Psoas muscle (tissue), 8 donors: ENCODE data around the gene FSIP2. TPM values are rescaled to one million over a fixed set of nuclear protein-coding genes. Genes with fewer than 3 reads are reported as not detected.
"Not testable (repeated sequence)": the region's sequence is repeated elsewhere in the genome, so short reads cannot be mapped to it uniquely, and the experiment has no call there.

Experiments
- ATAC-seq, 4 donors: fragments of 200-7000 bp; cut with Tn5 transposase; one replicate each; pipeline ENCODE4 v1.9.1; 2020; ENCODE audit warnings: moderate library complexity in 3 of 4, mild to moderate bottlenecking in 2 of 4
- DNase-seq, 2 donors: peaks; one replicate each; pipeline ENCODE4 v3.0.0-alpha.2; 2020
- H3K27ac ChIP-seq: fragments of 200-600 bp; one replicate; pipeline ENCODE4 v1.8.0; 2022
- H3K27me3 ChIP-seq, 3 donors: fragments of 200-600 bp in 1 of 3; one replicate each; pipeline versions ENCODE4 v1.6.1 to v1.8.0; 2013 to 2022; ENCODE audit warnings: low read length in 2 of 3, mild to moderate bottlenecking in 2 of 3, moderate library complexity in 1 of 3; ENCODE audit not compliant: insufficient read depth in 3 of 3
- H3K36me3 ChIP-seq, 2 donors: fragments of 200-600 bp in 1 of 2; one replicate each; pipeline versions ENCODE4 v1.6.1 to v1.8.0; 2013 to 2022; ENCODE audit warnings: low read depth in 1 of 2, mild to moderate bottlenecking in 1 of 2, moderate library complexity in 1 of 2; ENCODE audit not compliant: insufficient read depth in 1 of 2
- H3K4me1 ChIP-seq: fragments of 200-600 bp; one replicate; pipeline ENCODE4 v1.8.0; 2022
- H3K4me3 ChIP-seq: fragments of 200-600 bp; one replicate; pipeline ENCODE4 v1.8.0; 2022; ENCODE audit warnings: mild to moderate bottlenecking
- H3K9me3 ChIP-seq: fragments of 200-600 bp; one replicate; pipeline ENCODE4 v1.8.0; 2022
- CTCF ChIP-seq: fragments of 200-600 bp; IDR thresholded peaks from one replicate; pipeline ENCODE4 v1.8.0; 2022; ENCODE audit warnings: antibody characterized with exemption
- WGBS, 3 donors: extraction: QIAGEN DNeasy Blood & Tissue Kit; methylation state at CpG; one replicate each; pipeline versions ENCODE4 v1.1.6 to v1.1.7; 2013; 5-methylcytosine and 5-hydroxymethylcytosine counted together
- intact Hi-C, 2 donors: fragments of 100-400 bp; cut with DNase I; formaldehyde crosslinking; loops; one replicate each; pipeline versions ENCODE4 v1.11.0 to v1.14.2; 2022
- polyA plus RNA-seq, 3 donors: library from polyadenylated mRNA; stranded (reverse); fragments of 200-250 nt; gene quantifications; one replicate each; pipeline ENCODE4 v1.2.3, GENCODE V29; 2013
- total RNA-seq, 4 donors: library from RNA; stranded (reverse); fragmentation: NEBNext Ultra II Directional in 2 of 4; extraction: Animal tissue kit (Norgen Biotek cat#: 25700) in 2 of 4; gene quantifications; one replicate each; pipeline versions ENCODE4 v1.2.1 to v1.2.4, GENCODE V29; 2021 to 2023
- donor health status: healthy with polysubstance abuse.
- donor health status: DM: no; HTN: no; CAD: no; lungs with moderate emphysema.
- donor health status: Bipolar disorder and iron deficiency.
- donor health status: healthy.
- donor health status: DM: yes; HTN: yes; CAD: no.
- donor health status: DM: no; HTN: no; CAD: no.
- donor health status: DM: no; HTN: no; CAD: no.
- donor health status: DM: yes; HTN: yes; CAD: no.

The FSIP2 gene
- total and polyA plus RNA-seq, 7 donors = 0.01 to 0.34 (median 0.06) TPM; not detected in 1

GRCh38 chr2:185859506-185859905 is 120.9 kb downstream of the FSIP2 start:
- no peak for TF ChIP-seq CTCF

GRCh38 chr2:185860321-185860720 is 121.7 kb downstream of the FSIP2 start:
- ATAC-seq = no peak
- intact Hi-C loops = no loop called here
- DNase-seq = no peak
- 81 to 84% (median 82%) methylated on average over 1 of the region's 1 CpG for WGBS, 3 donors
- Histone ChIP-seq H3K9me3 (no peaks in the 10 kb centered on the region), H3K4me3 (no peak overlapping the region), H3K27ac (no peak overlapping the region), H3K27me3 (no peaks in the 10 kb centered on the region), H3K36me3 (no peaks in the 10 kb centered on the region), H3K4me1 (no peaks in the 10 kb centered on the region)
- TF ChIP-seq CTCF = no peak

More at GRCh38 chr2:185859506-185859905, 120.9 kb downstream of the FSIP2 start:
- no peaks in the 10 kb centered on the region for H3K27me3 ChIP-seq
- H3K9me3 ChIP-seq = no peaks in the 10 kb centered on the region
- DNase-seq = no peak
- H3K4me1 ChIP-seq = no peaks in the 10 kb centered on the region
- H3K4me3 ChIP-seq = no peak overlapping the region
- no peaks in the 10 kb centered on the region for H3K36me3 ChIP-seq
- no peak for ATAC-seq
- intact Hi-C loops = no loop called here
- H3K27ac ChIP-seq = no peak overlapping the region

GRCh38 chr2:185862657-185863398 is 124.2 kb downstream of the FSIP2 start:
- intact Hi-C loops = no loop called here
- no peak for ATAC-seq

GRCh38 chr2:185864468-185865260 is 126.1 kb downstream of the FSIP2 start:
- intact Hi-C loops, H3K27me3 ChIP-seq, H3K9me3 ChIP-seq, ATAC-seq, DNase-seq, H3K4me3 ChIP-seq, H3K36me3 ChIP-seq, H3K4me1 ChIP-seq, H3K27ac ChIP-seq: not testable (repeated sequence)
- 90 to 92% (median 92%) methylated on average over 25 to 27 of the region's 31 CpGs for WGBS, 3 donors

More at GRCh38 chr2:185862657-185863398, 124.2 kb downstream of the FSIP2 start:
- Histone ChIP-seq H3K4me1 (no peaks in the 10 kb centered on the region), H3K27ac (no peak overlapping the region), H3K27me3 (no peaks in the 10 kb centered on the region), H3K9me3 (no peaks in the 10 kb centered on the region), H3K4me3 (no peak overlapping the region), H3K36me3 (no peaks in the 10 kb centered on the region)
- 81 to 89% (median 85%) methylated on average over 7 of the region's 7 CpGs for WGBS, 3 donors
- no peak for TF ChIP-seq CTCF
- DNase-seq = no peak

GRCh38 chr2:185875136-185875931 is 136.7 kb downstream of the FSIP2 start:
- TF ChIP-seq CTCF = no peak
- Histone ChIP-seq H3K4me3 (no peak overlapping the region), H3K9me3 (no peaks in the 10 kb centered on the region), H3K36me3 (no peaks in the 10 kb centered on the region), H3K27me3 (no peaks in the 10 kb centered on the region), H3K27ac (no peak overlapping the region), H3K4me1 (no peaks in the 10 kb centered on the region)
- intact Hi-C loops = no loop called here
- WGBS, 3 donors = 82 to 87% (median 84%) methylated on average over 6 to 7 of the region's 7 CpGs
- DNase-seq (no peak), ATAC-seq (no peak)
